Uterus (tissue), 2 donors: ENCODE measurements around the gene KIF2A.

ENCODE experiments used
- POLR2A ChIP-seq, 2 donors: fragments of 450-650 bp; IDR thresholded peaks; one replicate each; pipeline ENCODE4 v1.6.1; 2016; ENCODE audit warnings: antibody characterized with exemption in 2 of 2, mild to moderate bottlenecking in 1 of 2, moderate library complexity in 1 of 2
- TF ChIP-seq, protein P1 (sequence below), 4 experiments: fragments of 200-600 bp in 2 of 4; fragments of 450-650 bp in 2 of 4; sonication (generic) in 2 of 4; IDR thresholded peaks; one replicate each; pipeline ENCODE4 v1.5.1; 2016 to 2019; ENCODE audit warnings: antibody characterized with exemption in 4 of 4, mild to moderate bottlenecking in 2 of 4, moderate library complexity in 1 of 4

DNA sequence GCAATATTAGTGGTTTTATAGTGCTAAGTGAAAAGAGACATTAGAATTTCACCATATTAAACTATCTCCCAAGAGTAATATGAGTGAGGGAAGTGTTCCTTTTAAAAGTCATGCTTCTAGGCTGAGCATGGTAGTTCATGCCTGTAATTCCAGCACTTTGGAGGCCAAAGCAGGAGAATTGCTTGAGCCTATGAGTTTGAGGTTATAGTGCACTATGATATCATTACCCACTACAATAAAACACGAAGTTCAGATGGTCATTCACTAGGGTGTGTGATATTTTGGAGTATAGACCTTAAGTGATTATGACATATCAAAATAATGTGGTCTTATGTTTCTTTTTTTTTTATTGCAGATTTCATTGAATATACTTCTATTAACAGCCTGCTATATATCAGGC, 6.7 kb downstream of the KIF2A start:
- TF ChIP-seq, protein P1, sequence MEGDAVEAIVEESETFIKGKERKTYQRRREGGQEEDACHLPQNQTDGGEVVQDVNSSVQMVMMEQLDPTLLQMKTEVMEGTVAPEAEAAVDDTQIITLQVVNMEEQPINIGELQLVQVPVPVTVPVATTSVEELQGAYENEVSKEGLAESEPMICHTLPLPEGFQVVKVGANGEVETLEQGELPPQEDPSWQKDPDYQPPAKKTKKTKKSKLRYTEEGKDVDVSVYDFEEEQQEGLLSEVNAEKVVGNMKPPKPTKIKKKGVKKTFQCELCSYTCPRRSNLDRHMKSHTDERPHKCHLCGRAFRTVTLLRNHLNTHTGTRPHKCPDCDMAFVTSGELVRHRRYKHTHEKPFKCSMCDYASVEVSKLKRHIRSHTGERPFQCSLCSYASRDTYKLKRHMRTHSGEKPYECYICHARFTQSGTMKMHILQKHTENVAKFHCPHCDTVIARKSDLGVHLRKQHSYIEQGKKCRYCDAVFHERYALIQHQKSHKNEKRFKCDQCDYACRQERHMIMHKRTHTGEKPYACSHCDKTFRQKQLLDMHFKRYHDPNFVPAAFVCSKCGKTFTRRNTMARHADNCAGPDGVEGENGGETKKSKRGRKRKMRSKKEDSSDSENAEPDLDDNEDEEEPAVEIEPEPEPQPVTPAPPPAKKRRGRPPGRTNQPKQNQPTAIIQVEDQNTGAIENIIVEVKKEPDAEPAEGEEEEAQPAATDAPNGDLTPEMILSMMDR (IDR thresholded peaks at IDR 0.05) = no peak
- no peak for TF ChIP-seq POLR2A (IDR thresholded peaks at IDR 0.05)
